OCI-LY1 (cell line): ENCODE measurements around the gene TOP1.

Experiments used
- EZH2 ChIP-seq: fragments of 200-600 bp; sonication (generic), shearing (Covaris generic); IDR thresholded peaks from 2 replicates; pipeline ENCODE4 v1.8.0; 2017; ENCODE audit warnings: borderline replicate concordance, mixed run types, mild to moderate bottlenecking, antibody characterized with exemption, low read length, moderate library complexity, mixed read lengths
- TF ChIP-seq, protein P1 (sequence below): fragments of 200-600 bp; sonication (generic), shearing (Covaris generic); IDR thresholded peaks from 2 replicates; pipeline ENCODE4 v1.5.1; 2017; ENCODE audit warnings: mild to moderate bottlenecking, antibody characterized with exemption, low read length, moderate library complexity, mixed read lengths

DNA sequence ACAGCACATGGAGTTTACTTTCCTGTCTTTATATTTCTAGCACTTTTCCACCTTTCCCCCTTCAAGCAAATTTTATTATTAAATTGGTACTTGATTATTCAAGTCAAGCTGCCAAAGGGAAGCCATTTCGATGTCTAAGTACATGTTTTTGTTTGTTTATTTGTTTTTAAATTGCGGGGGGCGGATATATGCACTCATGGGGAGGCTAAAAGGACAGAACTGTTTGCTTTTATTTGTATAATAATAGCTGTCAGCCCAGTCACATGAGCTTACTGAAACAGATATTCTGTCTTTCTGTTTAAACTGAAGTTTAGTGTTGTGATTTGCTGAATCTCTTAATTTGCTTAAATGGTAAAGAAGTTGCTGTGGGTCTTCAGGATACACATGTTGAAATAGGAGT is 59.2 kb downstream of the TOP1 start:
- TF ChIP-seq, protein P1, sequence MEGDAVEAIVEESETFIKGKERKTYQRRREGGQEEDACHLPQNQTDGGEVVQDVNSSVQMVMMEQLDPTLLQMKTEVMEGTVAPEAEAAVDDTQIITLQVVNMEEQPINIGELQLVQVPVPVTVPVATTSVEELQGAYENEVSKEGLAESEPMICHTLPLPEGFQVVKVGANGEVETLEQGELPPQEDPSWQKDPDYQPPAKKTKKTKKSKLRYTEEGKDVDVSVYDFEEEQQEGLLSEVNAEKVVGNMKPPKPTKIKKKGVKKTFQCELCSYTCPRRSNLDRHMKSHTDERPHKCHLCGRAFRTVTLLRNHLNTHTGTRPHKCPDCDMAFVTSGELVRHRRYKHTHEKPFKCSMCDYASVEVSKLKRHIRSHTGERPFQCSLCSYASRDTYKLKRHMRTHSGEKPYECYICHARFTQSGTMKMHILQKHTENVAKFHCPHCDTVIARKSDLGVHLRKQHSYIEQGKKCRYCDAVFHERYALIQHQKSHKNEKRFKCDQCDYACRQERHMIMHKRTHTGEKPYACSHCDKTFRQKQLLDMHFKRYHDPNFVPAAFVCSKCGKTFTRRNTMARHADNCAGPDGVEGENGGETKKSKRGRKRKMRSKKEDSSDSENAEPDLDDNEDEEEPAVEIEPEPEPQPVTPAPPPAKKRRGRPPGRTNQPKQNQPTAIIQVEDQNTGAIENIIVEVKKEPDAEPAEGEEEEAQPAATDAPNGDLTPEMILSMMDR = no peak
- no peak for TF ChIP-seq EZH2
